Keratinocyte (primary cell): ENCODE results near the gene SPINK9. TPM values are rescaled to one million over a fixed set of nuclear protein-coding genes. Genes with fewer than 3 reads are reported as not detected.
A peak's percentile ranks its signal among the peaks of the same experiment; 100 is the strongest.

Experiments used
- DNase-seq: peaks from one replicate; pipeline ENCODE4 v3.0.0-alpha.2; 2011; ENCODE audit warnings: low read depth, missing footprints, low spot score
- FAIRE-seq: peaks from 2 replicates; lab custom pipeline; 2011; peaks lifted over from hg19 to GRCh38; lab: Jason Lieb, UNC
- H2AFZ ChIP-seq: 2 replicates; pipeline ENCODE4 v1.6.0; 2012; ENCODE audit warnings: low read length, control low read depth, inconsistent platforms; ENCODE audit not compliant: control insufficient read depth
- H3K27ac ChIP-seq: 2 replicates; pipeline ENCODE4 v1.5.1; 2011; ENCODE audit warnings: low read length; ENCODE audit not compliant: control insufficient read depth, insufficient read depth
- H3K27me3 ChIP-seq: 3 replicates; pipeline ENCODE4 v1.6.0; 2011; ENCODE audit warnings: low read length; ENCODE audit not compliant: control insufficient read depth, insufficient read depth; ENCODE audit errors: extremely low read depth
- H3K36me3 ChIP-seq, 2 experiments: 2 replicates in 1 of 2; 3 replicates in 1 of 2; pipeline ENCODE4 v1.5.1; 2011; ENCODE audit warnings: low read length in 2 of 2, mild to moderate bottlenecking in 1 of 2; ENCODE audit not compliant: control insufficient read depth in 2 of 2, insufficient read depth in 2 of 2; ENCODE audit errors: extremely low read depth in 1 of 2
- H3K4me1 ChIP-seq: 3 replicates; pipeline ENCODE4 v1.5.1; 2011; ENCODE audit warnings: low read length; ENCODE audit not compliant: control insufficient read depth, insufficient read depth; ENCODE audit errors: extremely low read depth
- H3K4me2 ChIP-seq: 3 replicates; pipeline ENCODE4 v1.6.0; 2011; ENCODE audit warnings: low read depth, low read length; ENCODE audit not compliant: control insufficient read depth, insufficient read depth; ENCODE audit errors: extremely low read depth
- H3K4me3 ChIP-seq, 3 experiments: fragments of 200-600 bp in 1 of 3; sonication (generic) in 1 of 3; 2 replicates in 2 of 3; 3 replicates in 1 of 3; pipeline ENCODE4 v1.5.1; 2011 to 2016; ENCODE audit warnings: low read length in 3 of 3, mild to moderate bottlenecking in 3 of 3, control low read depth in 2 of 3, inconsistent platforms in 1 of 3, low read depth in 1 of 3, mixed read lengths in 1 of 3, mixed run types in 1 of 3, moderate library complexity in 1 of 3; ENCODE audit not compliant: control insufficient read depth in 2 of 3, insufficient read depth in 2 of 3; ENCODE audit errors: extremely low read depth in 1 of 3
- H3K79me2 ChIP-seq: 2 replicates; pipeline ENCODE4 v1.6.0; 2012; ENCODE audit warnings: low read length; ENCODE audit not compliant: control insufficient read depth, insufficient read depth
- H3K9ac ChIP-seq: 3 replicates; pipeline ENCODE4 v1.6.0; 2011; ENCODE audit warnings: low read length; ENCODE audit not compliant: control insufficient read depth, insufficient read depth; ENCODE audit errors: extremely low read depth
- H3K9me1 ChIP-seq: 3 replicates; pipeline ENCODE4 v1.6.0; 2011; ENCODE audit warnings: low read length; ENCODE audit not compliant: control insufficient read depth, insufficient read depth; ENCODE audit errors: extremely low read depth
- H3K9me3 ChIP-seq: 2 replicates; pipeline ENCODE4 v1.5.1; 2012; ENCODE audit warnings: low read depth, low read length; ENCODE audit not compliant: control insufficient read depth
- H4K20me1 ChIP-seq: 3 replicates; pipeline ENCODE4 v1.6.0; 2011; ENCODE audit warnings: low read length; ENCODE audit not compliant: control insufficient read depth, insufficient read depth; ENCODE audit errors: extremely low read depth
- EZH2 ChIP-seq: IDR thresholded peaks from one replicate; pipeline ENCODE4 v1.6.1; 2012; ENCODE audit warnings: inconsistent platforms, mild to moderate bottlenecking, low read length, moderate library complexity
- dilution Hi-C: fragments of 300-500 bp; cut with MboI; formaldehyde crosslinking; loops from one replicate; pipeline ENCODE4 v1.7.0; 2020; ENCODE audit warnings: low sequenced_read_pairs; ENCODE audit not compliant: extremely low pct_ligation_motif_present
- polyA plus RNA-seq, 5 experiments: library from polyadenylated mRNA; depleted of rRNA in 3 of 5; stranded (reverse) in 3 of 5; stranded (forward) in 1 of 5; unstranded in 1 of 5; fragments of >200 nt; gene quantifications; 1 replicate in 1 of 5; 2 replicates in 3 of 5; 3 replicates in 1 of 5; pipeline versions ENCODE4 v1.2.1 to v1.2.3, GENCODE V29; 2011 to 2012; ENCODE audit warnings: missing spikeins in 2 of 5, low read depth in 1 of 5, low replicate concordance in 1 of 5
- TF ChIP-seq, protein P1 (sequence below), 3 experiments: IDR thresholded peaks in 1 of 3; conservative IDR thresholded peaks in 1 of 3; optimal IDR thresholded peaks in 1 of 3; 2 replicates in 2 of 3; 3 replicates in 1 of 3; pipeline versions ENCODE3 to v1.5.1; 2011; ENCODE audit warnings: low read length in 3 of 3, mild to moderate bottlenecking in 3 of 3, moderate library complexity in 2 of 3, control low read depth in 1 of 3, inconsistent platforms in 1 of 3; ENCODE audit not compliant: insufficient read depth in 2 of 3; ENCODE audit errors: extremely low read depth in 1 of 3

SPINK9 gene
- polyA plus RNA-seq, 1 donor (not counting 4 experiments of a cell fraction or from before 2014, with no cell fraction given), result not detected

DNA sequence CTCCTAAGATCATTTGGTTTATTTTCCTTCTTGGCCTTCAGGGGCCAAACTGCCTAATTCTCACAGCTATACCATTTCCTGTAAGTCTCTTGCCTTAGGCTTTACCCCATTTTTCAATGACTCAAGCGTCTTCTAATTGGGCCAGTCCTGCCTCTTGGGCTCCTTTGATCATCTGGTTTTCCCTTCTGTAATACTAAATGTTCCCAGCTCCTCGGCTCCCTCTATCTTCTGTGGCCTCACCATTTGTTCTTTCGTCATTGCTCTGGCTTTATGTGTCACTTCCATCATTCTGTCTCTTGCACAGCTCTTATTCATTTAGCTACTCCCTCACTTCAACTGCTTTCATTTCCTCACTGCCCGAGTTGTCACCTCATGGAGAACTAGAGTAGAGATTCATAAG is 37.6 kb upstream of the SPINK9 start:
- no peak for TF ChIP-seq EZH2
- TF ChIP-seq, protein P1, sequence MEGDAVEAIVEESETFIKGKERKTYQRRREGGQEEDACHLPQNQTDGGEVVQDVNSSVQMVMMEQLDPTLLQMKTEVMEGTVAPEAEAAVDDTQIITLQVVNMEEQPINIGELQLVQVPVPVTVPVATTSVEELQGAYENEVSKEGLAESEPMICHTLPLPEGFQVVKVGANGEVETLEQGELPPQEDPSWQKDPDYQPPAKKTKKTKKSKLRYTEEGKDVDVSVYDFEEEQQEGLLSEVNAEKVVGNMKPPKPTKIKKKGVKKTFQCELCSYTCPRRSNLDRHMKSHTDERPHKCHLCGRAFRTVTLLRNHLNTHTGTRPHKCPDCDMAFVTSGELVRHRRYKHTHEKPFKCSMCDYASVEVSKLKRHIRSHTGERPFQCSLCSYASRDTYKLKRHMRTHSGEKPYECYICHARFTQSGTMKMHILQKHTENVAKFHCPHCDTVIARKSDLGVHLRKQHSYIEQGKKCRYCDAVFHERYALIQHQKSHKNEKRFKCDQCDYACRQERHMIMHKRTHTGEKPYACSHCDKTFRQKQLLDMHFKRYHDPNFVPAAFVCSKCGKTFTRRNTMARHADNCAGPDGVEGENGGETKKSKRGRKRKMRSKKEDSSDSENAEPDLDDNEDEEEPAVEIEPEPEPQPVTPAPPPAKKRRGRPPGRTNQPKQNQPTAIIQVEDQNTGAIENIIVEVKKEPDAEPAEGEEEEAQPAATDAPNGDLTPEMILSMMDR (optimal IDR thresholded peaks at IDR 0.05 in 1 of 3, IDR thresholded peaks at IDR 0.05 in 1 of 3, conservative IDR thresholded peaks at IDR 0.05 in 1 of 3; ENCODE audit: extremely low read depth in 1 of 3, insufficient read depth in 2 of 3, low read length in 3 of 3), result no peak
- H3K27ac ChIP-seq, result no peak overlapping the region
- H2AFZ ChIP-seq, result no peak overlapping the region
- H3K4me1 ChIP-seq, result no peaks in the 10 kb centered on the region
- no peak overlapping the region for H3K9ac ChIP-seq
- FAIRE-seq, result no peak
- H3K79me2 ChIP-seq, result no peaks in the 10 kb centered on the region
- DNase-seq, result no peak
- no peaks in the 10 kb centered on the region for H3K9me3 ChIP-seq
- H3K4me2 ChIP-seq, result no peak overlapping the region
- H3K9me1 ChIP-seq, result no peaks in the 10 kb centered on the region
- no peaks in the 10 kb centered on the region for H3K36me3 ChIP-seq
- no peaks in the 10 kb centered on the region for H3K27me3 ChIP-seq
- no peak overlapping the region for H3K4me3 ChIP-seq
- no peaks in the 10 kb centered on the region for H4K20me1 ChIP-seq
- dilution Hi-C loops, result no loop called here

DNA sequence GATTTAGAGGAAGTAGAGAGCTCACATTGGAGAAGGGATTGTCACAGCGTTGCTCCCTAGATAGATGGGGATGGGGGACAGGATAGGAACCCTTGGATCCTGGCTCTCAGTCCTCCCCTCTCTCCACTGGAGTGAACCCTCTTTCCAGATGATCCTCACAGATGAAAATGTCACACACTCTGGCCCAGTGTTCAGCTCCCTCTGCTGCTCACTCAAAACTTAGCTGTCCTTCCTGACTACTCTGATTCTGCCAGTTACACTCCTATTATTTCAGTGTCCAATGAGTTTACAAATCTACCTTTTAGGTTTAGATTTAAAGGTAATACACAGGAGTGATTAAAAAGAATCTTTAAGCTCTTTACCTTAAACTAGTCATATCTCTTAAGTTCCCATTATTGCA is 28.9 kb upstream of the SPINK9 start:
- no peak overlapping the region for H3K9ac ChIP-seq
- no peaks in the 10 kb centered on the region for H4K20me1 ChIP-seq
- H2AFZ ChIP-seq, result no peak overlapping the region
- DNase-seq (no peak), FAIRE-seq (no peak)
- no peaks in the 10 kb centered on the region for H3K27me3 ChIP-seq
- H3K36me3 ChIP-seq, result no peaks in the 10 kb centered on the region
- no peaks in the 10 kb centered on the region for H3K79me2 ChIP-seq
- TF ChIP-seq EZH2, result no peak
- TF ChIP-seq, protein P1 (optimal IDR thresholded peaks at IDR 0.05 in 1 of 3, IDR thresholded peaks at IDR 0.05 in 1 of 3, conservative IDR thresholded peaks at IDR 0.05 in 1 of 3; ENCODE audit: extremely low read depth in 1 of 3, insufficient read depth in 2 of 3, low read length in 3 of 3), result peak in 2 of 3 experiments; percentile 14 to 49
- H3K9me1 ChIP-seq, result no peaks in the 10 kb centered on the region
- dilution Hi-C loops, result no loop called here
- no peak overlapping the region for H3K4me2 ChIP-seq
- no peak overlapping the region for H3K27ac ChIP-seq
- H3K4me1 ChIP-seq, result no peaks in the 10 kb centered on the region
- no peak overlapping the region for H3K4me3 ChIP-seq
- H3K9me3 ChIP-seq, result no peaks in the 10 kb centered on the region
